Skeletal muscle tissue (tissue), 4 donors: Measurements from ENCODE around the gene GRID1. TPM values are rescaled to one million over a fixed set of nuclear protein-coding genes. Genes with fewer than 3 reads are reported as not detected.
"Not testable (repeated sequence)": the region's sequence is repeated elsewhere in the genome, so short reads cannot be mapped to it uniquely, and the experiment has no call there.

Source experiments
- H3K27ac ChIP-seq: one replicate; pipeline ENCODE4 v1.7.0; 2013; ENCODE audit warnings: mild to moderate bottlenecking, low read depth, low read length, inconsistent platforms
- H3K27me3 ChIP-seq, 3 donors: one replicate each; pipeline ENCODE4 v1.7.0; 2013; ENCODE audit warnings: low read length in 3 of 3; ENCODE audit not compliant: control insufficient read depth in 3 of 3, insufficient read depth in 3 of 3
- H3K36me3 ChIP-seq, 3 donors: one replicate each; pipeline ENCODE4 v1.7.0; 2013; ENCODE audit warnings: low read length in 3 of 3; ENCODE audit not compliant: control insufficient read depth in 3 of 3, insufficient read depth in 3 of 3
- H3K4me1 ChIP-seq, 3 donors: one replicate each; pipeline ENCODE4 v1.7.0; 2013; ENCODE audit warnings: low read length in 3 of 3, mild to moderate bottlenecking in 3 of 3; ENCODE audit not compliant: control insufficient read depth in 3 of 3, insufficient read depth in 3 of 3
- H3K4me3 ChIP-seq, 3 donors: one replicate each; pipeline ENCODE4 v1.7.0; 2013; ENCODE audit warnings: low read length in 3 of 3
- H3K9ac ChIP-seq, 3 donors: one replicate each; pipeline ENCODE4 v1.7.0; 2013; ENCODE audit warnings: low read length in 3 of 3, mild to moderate bottlenecking in 3 of 3, moderate library complexity in 2 of 3, low read depth in 1 of 3
- H3K9me3 ChIP-seq, 3 donors: one replicate each; pipeline ENCODE4 v1.7.0; 2013; ENCODE audit warnings: low read length in 3 of 3; ENCODE audit not compliant: control insufficient read depth in 3 of 3
- total RNA-seq: library from RNA; depleted of rRNA; stranded (reverse); fragments of >200 nt; gene quantifications from one replicate; pipeline ENCODE4 v1.2.3, GENCODE V29; 2014
- donor health status: Osteomylitis.

Gene GRID1
- total RNA-seq, 1 donor from 2014 or later = 2.1 TPM

- H3K27ac ChIP-seq = no peak overlapping the region
- H3K36me3 ChIP-seq = no peaks in the 10 kb centered on the region
- H3K9ac ChIP-seq = no peak overlapping the region
- no peaks in the 10 kb centered on the region for H3K9me3 ChIP-seq
- peaks cover 0 to 10% (median 0%) of the 10 kb centered on the region in 3 donors for H3K27me3 ChIP-seq
- no peak overlapping the region for H3K4me3 ChIP-seq
- H3K4me1 ChIP-seq = no peaks in the 10 kb centered on the region
These were observed 118.5 kb downstream of the GRID1 start for GRCh38 chr10:86248062-86248461.

DNA sequence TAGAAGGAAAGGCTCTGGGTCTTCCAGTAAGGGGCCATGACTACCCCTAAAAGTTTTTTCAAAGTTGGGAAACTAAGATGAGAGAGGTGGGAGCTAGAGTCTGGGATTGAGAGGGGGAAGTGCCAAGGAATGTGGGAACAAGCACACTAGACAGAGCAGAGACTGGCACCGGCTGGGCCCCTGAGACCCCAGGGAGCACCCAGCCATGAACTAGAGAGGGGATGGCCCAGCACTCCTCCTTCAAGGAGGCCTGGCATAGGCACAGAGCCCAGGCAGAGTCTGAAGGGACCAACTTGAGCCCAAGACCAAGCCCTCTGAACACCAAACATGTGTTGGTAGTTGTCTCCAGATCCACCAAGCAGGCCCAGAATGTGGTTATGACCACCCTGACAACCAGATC is 119.0 kb downstream of the GRID1 start:
- Histone ChIP-seq H3K4me1 (no peaks in the 10 kb centered on the region), H3K27me3 (peaks cover 0 to 10% (median 0%) of the 10 kb centered on the region in 3 donors), H3K36me3 (no peaks in the 10 kb centered on the region), H3K27ac (no peak overlapping the region), H3K9ac (no peak overlapping the region), H3K9me3 (no peaks in the 10 kb centered on the region), H3K4me3 (no peak overlapping the region)

- H3K4me3 ChIP-seq = no peak overlapping the region
- no peaks in the 10 kb centered on the region for H3K36me3 ChIP-seq
- no peaks in the 10 kb centered on the region for H3K9me3 ChIP-seq
- H3K27ac ChIP-seq = no peak overlapping the region
- H3K9ac ChIP-seq = no peak overlapping the region
- H3K4me1 ChIP-seq = no peaks in the 10 kb centered on the region
- H3K27me3 ChIP-seq = peaks cover 0 to 9% (median 0%) of the 10 kb centered on the region in 3 donors
These were observed 119.5 kb downstream of the GRID1 start for GRCh38 chr10:86247073-86247472.

DNA sequence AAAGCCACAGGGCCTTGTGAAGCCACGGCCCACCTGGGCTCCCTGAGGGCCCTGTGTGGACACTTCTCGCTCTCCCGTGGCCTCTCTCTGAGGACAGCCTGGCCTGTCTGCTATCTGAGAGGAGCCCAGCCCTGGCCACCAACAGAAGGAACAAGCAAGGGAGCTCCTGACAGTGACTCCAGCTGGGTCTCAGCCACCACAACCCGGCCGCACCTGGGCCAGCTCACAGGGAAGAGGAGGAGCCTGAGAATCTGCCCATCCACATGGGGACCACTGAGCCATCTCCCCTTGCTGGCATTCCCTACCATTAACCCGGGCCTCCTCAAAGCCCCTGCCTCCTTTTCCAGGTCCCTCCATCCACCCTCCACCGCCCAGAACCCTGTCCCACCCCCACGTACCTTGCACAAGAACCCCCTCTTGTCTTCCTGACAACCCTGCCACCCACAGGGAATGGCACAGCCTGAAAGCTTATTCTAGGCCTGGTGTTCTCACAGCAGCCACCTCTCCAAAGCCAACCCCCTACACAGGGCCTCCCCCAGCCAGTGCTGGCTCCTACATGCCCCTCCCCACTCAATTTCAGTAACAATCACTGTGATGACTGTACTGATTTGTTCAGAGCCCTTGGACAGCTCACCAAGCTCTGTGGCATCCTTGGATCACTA is 120.2 kb downstream of the GRID1 start:
- no peak overlapping the region for H3K27ac ChIP-seq
- H3K9ac ChIP-seq = no peak overlapping the region
- H3K27me3 ChIP-seq = peaks cover 0 to 8% (median 0%) of the 10 kb centered on the region in 3 donors
- H3K4me3 ChIP-seq = no peak overlapping the region
- H3K4me1 ChIP-seq = no peaks in the 10 kb centered on the region
- H3K9me3 ChIP-seq = no peaks in the 10 kb centered on the region
- no peaks in the 10 kb centered on the region for H3K36me3 ChIP-seq

DNA sequence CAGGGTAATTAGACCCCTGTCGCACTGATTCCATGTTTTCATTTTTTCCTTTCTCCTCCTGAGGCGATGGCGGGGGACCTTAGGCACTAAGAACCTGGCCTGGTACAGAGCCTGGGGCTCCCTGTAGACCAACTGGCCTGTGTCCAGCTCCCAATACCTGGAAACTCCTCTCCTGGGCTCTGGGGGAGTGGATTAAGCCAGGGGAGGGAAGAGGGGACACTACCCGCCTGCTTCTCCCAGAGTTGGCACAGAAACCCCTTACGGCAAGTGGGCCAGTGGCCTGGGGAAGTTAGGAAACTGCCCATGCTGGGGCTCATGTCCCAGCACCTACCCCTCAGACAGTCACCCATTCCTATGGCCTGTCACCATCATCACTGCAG is 121.6 kb downstream of the GRID1 start:
- Histone ChIP-seq H3K9me3 (no peaks in the 10 kb centered on the region), H3K4me1 (no peaks in the 10 kb centered on the region), H3K4me3 (no peak overlapping the region), H3K9ac (no peak overlapping the region), H3K36me3 (no peaks in the 10 kb centered on the region), H3K27me3 (peaks cover 0 to 5% (median 0%) of the 10 kb centered on the region in 3 donors), H3K27ac (no peak overlapping the region)

GRCh38 chr10:86244297-86245014 is 122.1 kb downstream of the GRID1 start:
- H3K4me3 ChIP-seq = no peak overlapping the region
- H3K9ac ChIP-seq = no peak overlapping the region
- H3K36me3 ChIP-seq = no peaks in the 10 kb centered on the region
- peaks cover 0 to 2% (median 0%) of the 10 kb centered on the region in 3 donors for H3K27me3 ChIP-seq
- no peak overlapping the region for H3K27ac ChIP-seq
- no peaks in the 10 kb centered on the region for H3K4me1 ChIP-seq
- H3K9me3 ChIP-seq = no peaks in the 10 kb centered on the region

DNA sequence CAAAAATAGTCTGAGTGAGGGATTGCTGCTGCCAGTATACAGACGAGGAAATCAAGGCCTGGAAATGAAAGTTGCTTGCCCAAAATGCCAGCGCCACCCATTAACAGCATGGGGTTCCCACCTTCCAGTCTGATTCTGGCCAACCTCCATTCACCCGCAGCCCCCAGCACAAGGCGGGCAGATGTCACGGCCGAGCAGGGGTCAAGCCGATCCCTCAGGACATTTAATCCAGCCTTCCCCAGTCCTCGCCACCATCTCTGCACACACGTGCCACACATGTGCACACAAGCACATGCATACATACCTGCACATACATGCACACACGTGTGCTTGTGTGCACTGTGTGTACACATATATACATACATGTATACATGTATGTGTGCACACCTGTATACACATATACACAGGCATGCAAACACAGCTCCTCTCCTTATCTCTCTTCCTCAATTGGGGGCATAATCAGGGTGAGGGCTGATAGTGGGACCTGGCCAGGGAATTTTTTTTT is 122.9 kb downstream of the GRID1 start:
- Histone ChIP-seq H3K4me3 (no peak overlapping the region), H3K4me1 (no peaks in the 10 kb centered on the region), H3K36me3 (no peaks in the 10 kb centered on the region), H3K27ac (no peak overlapping the region), H3K9ac (no peak overlapping the region), H3K27me3 (no peaks in the 10 kb centered on the region), H3K9me3 (no peaks in the 10 kb centered on the region)

- H3K36me3 ChIP-seq = no peaks in the 10 kb centered on the region
- no peaks in the 10 kb centered on the region for H3K27me3 ChIP-seq
- no peak overlapping the region for H3K27ac ChIP-seq
- H3K4me1 ChIP-seq = no peaks in the 10 kb centered on the region
- H3K9me3 ChIP-seq = no peaks in the 10 kb centered on the region
- no peak overlapping the region for H3K4me3 ChIP-seq
- no peak overlapping the region for H3K9ac ChIP-seq
These were observed 123.8 kb downstream of the GRID1 start for GRCh38 chr10:86242761-86243160.

DNA sequence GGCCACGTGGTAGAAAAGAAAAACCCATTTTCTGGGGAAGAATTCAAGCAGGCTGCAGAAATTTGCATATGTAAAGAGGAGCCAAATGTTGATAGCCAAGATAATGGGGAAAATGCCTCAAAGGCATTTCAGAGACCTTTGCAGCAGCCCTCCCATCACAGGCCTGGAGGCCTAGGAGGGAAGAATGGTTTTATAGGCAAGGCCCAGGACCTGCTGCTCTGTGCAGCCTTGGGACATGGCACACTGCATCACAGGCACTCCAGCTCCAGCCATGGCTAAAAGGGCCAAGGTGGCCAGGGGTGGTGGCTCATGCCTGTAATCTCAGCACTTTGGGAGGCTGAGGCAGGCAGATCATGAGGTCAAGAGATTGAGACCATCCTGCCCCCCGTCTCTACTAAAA is 128.5 kb downstream of the GRID1 start:
- not testable (repeated sequence) for H3K4me1 ChIP-seq, H3K27ac ChIP-seq, H3K36me3 ChIP-seq, H3K9me3 ChIP-seq, H3K4me3 ChIP-seq, H3K27me3 ChIP-seq, H3K9ac ChIP-seq

GRCh38 chr10:86234541-86235270 is 131.9 kb downstream of the GRID1 start:
- Histone ChIP-seq H3K9me3 (no peaks in the 10 kb centered on the region), H3K4me3 (no peak overlapping the region), H3K9ac (no peak overlapping the region), H3K4me1 (no peaks in the 10 kb centered on the region), H3K27me3 (no peaks in the 10 kb centered on the region), H3K36me3 (no peaks in the 10 kb centered on the region), H3K27ac (no peak overlapping the region)
